HG02763 (cell line): ENCODE measurements around the gene TEX28.
"Not testable (repeated sequence)": the region's sequence is repeated elsewhere in the genome, so short reads cannot be mapped to it uniquely, and the experiment has no call there.

Experiments used
- ATAC-seq: cut with Tn5 transposase; IDR thresholded peaks from one replicate; pipeline ENCODE4 v1.9.1; 2021; ENCODE audit warnings: mild to moderate bottlenecking, moderate library complexity; ENCODE audit not compliant: unreplicated experiment

The TEX28 gene

GRCh38 chrX:154248076-154248475 lies 46.8 kb downstream of the TEX28 start:
- ATAC-seq: not testable (repeated sequence)

DNA sequence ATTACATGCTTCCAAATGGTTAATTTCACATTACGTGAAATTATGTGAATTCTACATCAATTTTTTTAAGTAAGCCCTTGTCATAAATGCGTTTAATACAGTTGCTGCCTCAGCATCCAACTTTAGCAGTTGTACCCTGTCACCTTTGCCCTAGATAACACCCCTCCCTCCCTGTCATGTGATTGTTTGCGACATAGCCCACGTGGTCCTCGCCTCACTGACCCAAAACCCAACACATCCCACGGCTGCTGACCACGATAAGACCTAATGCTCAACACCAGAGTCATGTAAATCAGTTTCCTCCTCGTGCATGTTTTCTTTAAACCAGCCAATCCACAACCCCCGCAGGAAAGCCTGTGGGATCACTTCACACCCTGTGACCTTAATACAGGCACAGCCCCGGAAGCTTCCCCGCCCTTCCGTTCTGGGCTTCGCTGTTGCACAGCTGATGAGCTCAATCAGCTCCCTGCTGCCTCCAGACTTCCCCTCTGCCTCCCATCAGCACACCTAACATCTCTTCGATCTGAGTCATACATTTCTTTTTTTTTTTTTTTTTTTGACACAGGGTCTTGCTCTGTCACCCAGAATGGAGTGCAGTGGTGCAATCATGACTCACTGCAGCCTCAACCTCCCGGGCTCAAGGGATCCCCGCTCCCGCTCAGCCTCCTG lies 47.4 kb downstream of the TEX28 start:
- not testable (repeated sequence) for ATAC-seq

- ATAC-seq: not testable (repeated sequence)
Measured at GRCh38 chrX:154239982-154240503, 54.9 kb downstream of the TEX28 start.

GRCh38 chrX:154238939-154239559 lies 55.9 kb downstream of the TEX28 start:
- ATAC-seq: not testable (repeated sequence)

GRCh38 chrX:154233620-154234019 lies 61.3 kb downstream of the TEX28 start:
- not testable (repeated sequence) for ATAC-seq

- ATAC-seq: not testable (repeated sequence)
Measured at GRCh38 chrX:154231443-154231842, 63.5 kb downstream of the TEX28 start.

DNA sequence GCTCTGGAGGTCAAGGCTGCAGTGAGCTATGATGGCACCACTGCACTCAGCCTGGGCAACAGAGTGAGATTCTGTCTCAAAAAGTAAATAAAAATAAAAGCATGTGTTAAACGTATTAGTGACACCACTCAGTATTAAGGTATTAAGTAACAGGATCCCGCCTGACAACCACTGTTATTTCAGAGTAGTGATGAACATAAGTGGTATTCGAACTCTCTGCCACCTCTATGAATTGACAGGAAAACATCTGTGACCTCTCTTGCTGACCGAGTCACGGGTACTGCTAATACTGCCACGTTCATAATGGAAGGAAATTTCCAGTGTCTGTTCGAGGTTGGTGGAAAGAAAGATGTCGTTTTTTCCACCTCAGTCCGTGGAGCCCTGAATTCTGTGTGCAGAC lies 68.2 kb downstream of the TEX28 start:
- ATAC-seq: not testable (repeated sequence)

GRCh38 chrX:154225292-154225691 lies 69.6 kb downstream of the TEX28 start:
- ATAC-seq: not testable (repeated sequence)
